ENCODE data around the gene TBC1D24.
A peak's percentile ranks its signal among the peaks of the same experiment; 100 is the strongest.
"Not testable (repeated sequence)": the region's sequence is repeated elsewhere in the genome, so short reads cannot be mapped to it uniquely, and the experiment has no call there.

The TBC1D24 gene

GRCh38 chr16:2518823-2519710 is 44.1 kb downstream of the TBC1D24 start:
- no peak for DNase-seq

GRCh38 chr16:2519711-2520080 is 44.8 kb downstream of the TBC1D24 start:
- no peak for DNase-seq

- DNase-seq: peak; percentile 54
Observed at GRCh38 chr16:2520097-2520783, 45.3 kb downstream of the TBC1D24 start, which contains the start of gene AMDHD2. Gene AMDHD2, plus strand, starts transcription at chr16:2520371. Its CDS starts 88 bp downstream, at chr16:2520459.

- DNase-seq: no peak
Observed at GRCh38 chr16:2520784-2521531, 46.0 kb downstream of the TBC1D24 start.

GRCh38 chr16:2523801-2524231 is 48.9 kb downstream of the TBC1D24 start:
- DNase-seq: no peak

- DNase-seq: no peak
Observed at GRCh38 chr16:2524339-2524938, 49.5 kb downstream of the TBC1D24 start.

- DNase-seq: no peak
Observed at GRCh38 chr16:2526135-2526534, 51.2 kb downstream of the TBC1D24 start.

GRCh38 chr16:2527071-2527783 is 52.3 kb downstream of the TBC1D24 start:
- DNase-seq: no peak

- DNase-seq: no peak
Observed at GRCh38 chr16:2527784-2528100, 52.8 kb downstream of the TBC1D24 start.

GRCh38 chr16:2528161-2529060 is 53.5 kb downstream of the TBC1D24 start:
- DNase-seq: no peak

GRCh38 chr16:2529061-2529931 is 54.4 kb downstream of the TBC1D24 start:
- DNase-seq: no peak

- DNase-seq: no peak
Observed at GRCh38 chr16:2529961-2530628, 55.2 kb downstream of the TBC1D24 start.

GRCh38 chr16:2530629-2531318 is 55.8 kb downstream of the TBC1D24 start:
- no peak for DNase-seq

GRCh38 chr16:2531371-2531695 is 56.4 kb downstream of the TBC1D24 start, which contains the start of gene CEMP1:
Gene CEMP1, minus strand, starts transcription at chr16:2531408. Its CDS starts 335 bp downstream, at chr16:2531073.
- DNase-seq: no peak

GRCh38 chr16:2531696-2532493 is 57.0 kb downstream of the TBC1D24 start:
- peak; percentile 83 for DNase-seq

- peak; percentile 12 for DNase-seq
Observed at GRCh38 chr16:2532494-2533141, 57.7 kb downstream of the TBC1D24 start.

GRCh38 chr16:2533142-2533755 is 58.3 kb downstream of the TBC1D24 start:
- DNase-seq: not testable (repeated sequence)
